GM23338 (cell line): ENCODE measurements around the gene BDP1. TPM values are rescaled to one million over a fixed set of nuclear protein-coding genes. Genes with fewer than 3 reads are reported as not detected.

Source experiments
- ATAC-seq: fragments of 200-7000 bp; cut with Tn5 transposase; 3 replicates; pipeline ENCODE4 v1.9.1; 2020
- DNase-seq: peaks from one replicate; pipeline ENCODE4 v3.0.0-alpha.2; 2015; ENCODE audit warnings: low spot score
- H2AFZ ChIP-seq: fragments of 200-600 bp; sonication (generic); 2 replicates; pipeline ENCODE4 v1.8.0; 2016; ENCODE audit warnings: antibody characterized with exemption, mild to moderate bottlenecking, moderate library complexity
- H3F3A ChIP-seq: fragments of 200-600 bp; sonication (generic); replicated peaks from 2 replicates; pipeline ENCODE4 v1.8.0; 2017; ENCODE audit warnings: antibody characterized with exemption, mixed run types, low read depth
- H3K27ac ChIP-seq: fragments of 200-600 bp; sonication (generic); 2 replicates; pipeline ENCODE4 v1.6.1; 2016; ENCODE audit warnings: low read depth
- H3K27me3 ChIP-seq: fragments of 200-600 bp; sonication (generic); 2 replicates; pipeline ENCODE4 v1.8.0; 2016; ENCODE audit warnings: mild to moderate bottlenecking, mixed run types, moderate library complexity; ENCODE audit not compliant: insufficient read depth
- H3K36me3 ChIP-seq: fragments of 200-600 bp; sonication (generic); 2 replicates; pipeline ENCODE4 v1.8.0; 2016; ENCODE audit warnings: mild to moderate bottlenecking; ENCODE audit not compliant: insufficient read depth
- H3K4me1 ChIP-seq: fragments of 200-600 bp; sonication (generic); 2 replicates; pipeline ENCODE4 v1.8.0; 2016; ENCODE audit warnings: mild to moderate bottlenecking, moderate library complexity; ENCODE audit not compliant: insufficient read depth
- H3K4me2 ChIP-seq: fragments of 200-600 bp; sonication (generic); 2 replicates; pipeline ENCODE4 v1.7.1; 2017; ENCODE audit warnings: mixed run types
- H3K4me3 ChIP-seq: fragments of 200-600 bp; sonication (generic); 2 replicates; pipeline ENCODE4 v1.6.1; 2016; ENCODE audit warnings: mixed run types
- H3K79me2 ChIP-seq: fragments of 200-600 bp; sonication (generic); replicated peaks from 2 replicates; pipeline ENCODE4 v1.8.0; 2017; ENCODE audit warnings: mild to moderate bottlenecking; ENCODE audit not compliant: insufficient read depth
- H3K9me2 ChIP-seq: fragments of 200-600 bp; sonication (generic); 2 replicates; pipeline ENCODE4 v1.8.0; 2017; ENCODE audit not compliant: insufficient read depth
- H4K20me1 ChIP-seq: fragments of 200-600 bp; sonication (generic); replicated peaks from 2 replicates; pipeline ENCODE4 v1.8.0; 2017; ENCODE audit warnings: mild to moderate bottlenecking; ENCODE audit not compliant: insufficient read depth
- H3K27ac Mint-ChIP-seq: 2 replicates; pipeline ENCODE4 v1.8.0; 2020; ENCODE audit warnings: inconsistent platforms, mild to moderate bottlenecking, moderate library complexity, mixed read lengths
- H3K27me3 Mint-ChIP-seq: 3 replicates; pipeline ENCODE4 v1.8.0; 2022; ENCODE audit warnings: low read depth, mild to moderate bottlenecking, moderate library complexity, mixed read lengths, inconsistent platforms; ENCODE audit not compliant: insufficient read depth, poor library complexity
- H3K36me3 Mint-ChIP-seq: 3 replicates; pipeline ENCODE4 v1.8.0; 2021; ENCODE audit warnings: low read depth, mild to moderate bottlenecking, inconsistent platforms, moderate library complexity, mixed read lengths
- H3K4me1 Mint-ChIP-seq: 3 replicates; pipeline ENCODE4 v1.8.0; 2020; ENCODE audit warnings: mild to moderate bottlenecking, inconsistent platforms, mixed read lengths
- H3K4me3 Mint-ChIP-seq: 3 replicates; pipeline ENCODE4 v1.8.0; 2021; ENCODE audit warnings: moderate library complexity, mild to moderate bottlenecking, inconsistent platforms, mixed read lengths
- H3K9me3 Mint-ChIP-seq: 3 replicates; pipeline ENCODE4 v1.8.0; 2020; ENCODE audit warnings: moderate library complexity, mild to moderate bottlenecking, inconsistent platforms, mixed read lengths
- CREB1 ChIP-seq: fragments of 250-450 bp; sonication (Bioruptor Pico); IDR thresholded peaks from 2 replicates; pipeline ENCODE4 v1.5.0; 2020; ENCODE audit warnings: low read depth, mild to moderate bottlenecking, moderate library complexity
- EZH2 ChIP-seq: fragments of 200-600 bp; sonication (generic); IDR thresholded peaks from one replicate; pipeline ENCODE4 v1.8.0; 2017; ENCODE audit warnings: antibody characterized with exemption, mild to moderate bottlenecking, low read depth; ENCODE audit not compliant: unreplicated experiment
- EZH2phosphoT487 ChIP-seq: fragments of 200-600 bp; sonication (generic); IDR thresholded peaks from one replicate; pipeline ENCODE4 v1.8.1; 2018; ENCODE audit warnings: antibody characterized with exemption; ENCODE audit not compliant: unreplicated experiment
- JUNB ChIP-seq: IDR thresholded peaks from one replicate; pipeline ENCODE4 v1.6.1; 2016; ENCODE audit warnings: antibody characterized with exemption; ENCODE audit not compliant: unreplicated experiment
- NANOG ChIP-seq: IDR thresholded peaks from 2 replicates; pipeline ENCODE4 v1.6.1; 2016; ENCODE audit warnings: antibody characterized with exemption, borderline replicate concordance
- POLR2AphosphoS5 ChIP-seq: IDR thresholded peaks from 2 replicates; pipeline ENCODE4 v1.6.1; 2016; ENCODE audit warnings: antibody characterized with exemption, low read depth
- REST ChIP-seq: IDR thresholded peaks from one replicate; pipeline ENCODE4 v1.6.1; 2018; ENCODE audit warnings: antibody characterized with exemption; ENCODE audit not compliant: unreplicated experiment
- STAT1 ChIP-seq: IDR thresholded peaks from one replicate; pipeline ENCODE4 v1.6.1; 2016; ENCODE audit warnings: antibody characterized with exemption; ENCODE audit not compliant: unreplicated experiment
- ZNF114 ChIP-seq: fragments of 250-450 bp; sonication (Bioruptor Pico); IDR thresholded peaks from 2 replicates; pipeline ENCODE4 v1.5.0; 2020; ENCODE audit warnings: mild to moderate bottlenecking, moderate library complexity
- ZNF331 ChIP-seq: fragments of 250-450 bp; sonication (Bioruptor Pico); IDR thresholded peaks from 2 replicates; pipeline ENCODE4 v1.5.0; 2020; ENCODE audit warnings: low read depth, mild to moderate bottlenecking, moderate library complexity
- polyA plus RNA-seq: library from polyadenylated mRNA; unstranded; fragments of >200 nt; fragmentation: Nextera tagmentation; extraction: Ambion mirVana; gene quantifications from 2 replicates; pipeline ENCODE4 v1.2.1, GENCODE V29; 2016
- total RNA-seq: library from RNA; depleted of rRNA; stranded (reverse); fragments of >200 nt; shearing (Covaris generic); gene quantifications from 2 replicates; pipeline ENCODE4 v1.2.3, GENCODE V29; 2014
- TF ChIP-seq, protein P1 (sequence below): IDR thresholded peaks from 2 replicates; pipeline ENCODE4 v1.6.1; 2016; ENCODE audit warnings: antibody characterized with exemption
- TF ChIP-seq, protein P2 (sequence below), 2 experiments: fragments of 200-600 bp in 1 of 2; sonication (generic) in 1 of 2; conservative IDR thresholded peaks; 2 replicates each; pipeline versions ENCODE4 v1.5.1 to v1.6.1; 2016 to 2017; ENCODE audit warnings: antibody characterized with exemption in 2 of 2, low read depth in 2 of 2, mild to moderate bottlenecking in 2 of 2, moderate library complexity in 1 of 2
- TF ChIP-seq, protein P3 (sequence below): fragments of 250-450 bp; sonication (Bioruptor Pico); IDR thresholded peaks from 2 replicates; pipeline ENCODE4 v1.5.0; 2020; ENCODE audit warnings: mild to moderate bottlenecking, moderate library complexity

BDP1 gene
- total and polyA plus RNA-seq, 2 experiments from 2014 or later: 41.8 to 54.4 TPM

DNA sequence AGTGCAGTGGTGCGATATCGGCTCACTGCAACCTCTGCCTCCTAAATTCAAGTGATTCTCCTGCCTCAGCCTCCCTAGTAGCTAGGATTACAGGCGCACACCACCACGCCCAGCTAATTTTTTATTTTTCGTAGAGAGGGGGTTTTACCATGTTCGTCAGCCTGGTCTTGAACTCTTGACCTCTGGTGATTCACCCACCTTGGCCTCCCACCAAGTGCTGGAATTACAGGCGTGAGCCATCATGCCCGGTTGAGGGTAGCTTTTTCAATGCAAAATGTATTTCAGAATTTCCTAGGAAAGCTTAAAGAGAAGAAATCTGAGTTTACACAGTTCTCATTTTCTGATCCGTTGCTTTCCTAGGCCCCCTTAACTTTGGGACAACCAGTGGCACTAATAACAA is 15.7 kb downstream of the BDP1 start:
- H3K27ac ChIP-seq: no peak overlapping the region
- H3K79me2 ChIP-seq: no peaks in the 10 kb centered on the region
- no peaks in the 10 kb centered on the region for H3K27me3 ChIP-seq
- no peaks in the 10 kb centered on the region for H3F3A ChIP-seq
- DNase-seq (no peak), ATAC-seq (no peak)
- H3K4me3 Mint-ChIP-seq: no peak overlapping the region
- no peaks in the 10 kb centered on the region for H3K4me1 ChIP-seq
- H3K4me3 ChIP-seq: no peak overlapping the region
- no peak overlapping the region for H3K4me2 ChIP-seq
- H3K27ac Mint-ChIP-seq: no peak overlapping the region
- H3K27me3 Mint-ChIP-seq: peaks cover 5% of the 10 kb centered on the region
- H4K20me1 ChIP-seq: no peaks in the 10 kb centered on the region; the same call in 1 of the 2 replicates
- no peaks in the 10 kb centered on the region for H3K9me2 ChIP-seq
- H3K4me1 Mint-ChIP-seq: no peaks in the 10 kb centered on the region
- H3K36me3 ChIP-seq: peaks cover 26% of the 10 kb centered on the region; the same call in 1 of the 2 replicates
- TF ChIP-seq EZH2phosphoT487 (no peak), JUNB (no peak), ZNF114 (CRISPR knock-in tag) (no peak), POLR2AphosphoS5 (no peak), EZH2 (no peak), CREB1 (CRISPR knock-in tag) (no peak), REST (no peak), STAT1 (no peak), NANOG (no peak), ZNF331 (CRISPR knock-in tag) (no peak)
- TF ChIP-seq, protein P1, sequence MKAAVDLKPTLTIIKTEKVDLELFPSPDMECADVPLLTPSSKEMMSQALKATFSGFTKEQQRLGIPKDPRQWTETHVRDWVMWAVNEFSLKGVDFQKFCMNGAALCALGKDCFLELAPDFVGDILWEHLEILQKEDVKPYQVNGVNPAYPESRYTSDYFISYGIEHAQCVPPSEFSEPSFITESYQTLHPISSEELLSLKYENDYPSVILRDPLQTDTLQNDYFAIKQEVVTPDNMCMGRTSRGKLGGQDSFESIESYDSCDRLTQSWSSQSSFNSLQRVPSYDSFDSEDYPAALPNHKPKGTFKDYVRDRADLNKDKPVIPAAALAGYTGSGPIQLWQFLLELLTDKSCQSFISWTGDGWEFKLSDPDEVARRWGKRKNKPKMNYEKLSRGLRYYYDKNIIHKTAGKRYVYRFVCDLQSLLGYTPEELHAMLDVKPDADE: no peak
- TF ChIP-seq, protein P2, sequence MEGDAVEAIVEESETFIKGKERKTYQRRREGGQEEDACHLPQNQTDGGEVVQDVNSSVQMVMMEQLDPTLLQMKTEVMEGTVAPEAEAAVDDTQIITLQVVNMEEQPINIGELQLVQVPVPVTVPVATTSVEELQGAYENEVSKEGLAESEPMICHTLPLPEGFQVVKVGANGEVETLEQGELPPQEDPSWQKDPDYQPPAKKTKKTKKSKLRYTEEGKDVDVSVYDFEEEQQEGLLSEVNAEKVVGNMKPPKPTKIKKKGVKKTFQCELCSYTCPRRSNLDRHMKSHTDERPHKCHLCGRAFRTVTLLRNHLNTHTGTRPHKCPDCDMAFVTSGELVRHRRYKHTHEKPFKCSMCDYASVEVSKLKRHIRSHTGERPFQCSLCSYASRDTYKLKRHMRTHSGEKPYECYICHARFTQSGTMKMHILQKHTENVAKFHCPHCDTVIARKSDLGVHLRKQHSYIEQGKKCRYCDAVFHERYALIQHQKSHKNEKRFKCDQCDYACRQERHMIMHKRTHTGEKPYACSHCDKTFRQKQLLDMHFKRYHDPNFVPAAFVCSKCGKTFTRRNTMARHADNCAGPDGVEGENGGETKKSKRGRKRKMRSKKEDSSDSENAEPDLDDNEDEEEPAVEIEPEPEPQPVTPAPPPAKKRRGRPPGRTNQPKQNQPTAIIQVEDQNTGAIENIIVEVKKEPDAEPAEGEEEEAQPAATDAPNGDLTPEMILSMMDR (conservative IDR thresholded peaks at IDR 0.05; ENCODE audit: low read depth in 2 of 2): no peak
- TF ChIP-seq, protein P3, sequence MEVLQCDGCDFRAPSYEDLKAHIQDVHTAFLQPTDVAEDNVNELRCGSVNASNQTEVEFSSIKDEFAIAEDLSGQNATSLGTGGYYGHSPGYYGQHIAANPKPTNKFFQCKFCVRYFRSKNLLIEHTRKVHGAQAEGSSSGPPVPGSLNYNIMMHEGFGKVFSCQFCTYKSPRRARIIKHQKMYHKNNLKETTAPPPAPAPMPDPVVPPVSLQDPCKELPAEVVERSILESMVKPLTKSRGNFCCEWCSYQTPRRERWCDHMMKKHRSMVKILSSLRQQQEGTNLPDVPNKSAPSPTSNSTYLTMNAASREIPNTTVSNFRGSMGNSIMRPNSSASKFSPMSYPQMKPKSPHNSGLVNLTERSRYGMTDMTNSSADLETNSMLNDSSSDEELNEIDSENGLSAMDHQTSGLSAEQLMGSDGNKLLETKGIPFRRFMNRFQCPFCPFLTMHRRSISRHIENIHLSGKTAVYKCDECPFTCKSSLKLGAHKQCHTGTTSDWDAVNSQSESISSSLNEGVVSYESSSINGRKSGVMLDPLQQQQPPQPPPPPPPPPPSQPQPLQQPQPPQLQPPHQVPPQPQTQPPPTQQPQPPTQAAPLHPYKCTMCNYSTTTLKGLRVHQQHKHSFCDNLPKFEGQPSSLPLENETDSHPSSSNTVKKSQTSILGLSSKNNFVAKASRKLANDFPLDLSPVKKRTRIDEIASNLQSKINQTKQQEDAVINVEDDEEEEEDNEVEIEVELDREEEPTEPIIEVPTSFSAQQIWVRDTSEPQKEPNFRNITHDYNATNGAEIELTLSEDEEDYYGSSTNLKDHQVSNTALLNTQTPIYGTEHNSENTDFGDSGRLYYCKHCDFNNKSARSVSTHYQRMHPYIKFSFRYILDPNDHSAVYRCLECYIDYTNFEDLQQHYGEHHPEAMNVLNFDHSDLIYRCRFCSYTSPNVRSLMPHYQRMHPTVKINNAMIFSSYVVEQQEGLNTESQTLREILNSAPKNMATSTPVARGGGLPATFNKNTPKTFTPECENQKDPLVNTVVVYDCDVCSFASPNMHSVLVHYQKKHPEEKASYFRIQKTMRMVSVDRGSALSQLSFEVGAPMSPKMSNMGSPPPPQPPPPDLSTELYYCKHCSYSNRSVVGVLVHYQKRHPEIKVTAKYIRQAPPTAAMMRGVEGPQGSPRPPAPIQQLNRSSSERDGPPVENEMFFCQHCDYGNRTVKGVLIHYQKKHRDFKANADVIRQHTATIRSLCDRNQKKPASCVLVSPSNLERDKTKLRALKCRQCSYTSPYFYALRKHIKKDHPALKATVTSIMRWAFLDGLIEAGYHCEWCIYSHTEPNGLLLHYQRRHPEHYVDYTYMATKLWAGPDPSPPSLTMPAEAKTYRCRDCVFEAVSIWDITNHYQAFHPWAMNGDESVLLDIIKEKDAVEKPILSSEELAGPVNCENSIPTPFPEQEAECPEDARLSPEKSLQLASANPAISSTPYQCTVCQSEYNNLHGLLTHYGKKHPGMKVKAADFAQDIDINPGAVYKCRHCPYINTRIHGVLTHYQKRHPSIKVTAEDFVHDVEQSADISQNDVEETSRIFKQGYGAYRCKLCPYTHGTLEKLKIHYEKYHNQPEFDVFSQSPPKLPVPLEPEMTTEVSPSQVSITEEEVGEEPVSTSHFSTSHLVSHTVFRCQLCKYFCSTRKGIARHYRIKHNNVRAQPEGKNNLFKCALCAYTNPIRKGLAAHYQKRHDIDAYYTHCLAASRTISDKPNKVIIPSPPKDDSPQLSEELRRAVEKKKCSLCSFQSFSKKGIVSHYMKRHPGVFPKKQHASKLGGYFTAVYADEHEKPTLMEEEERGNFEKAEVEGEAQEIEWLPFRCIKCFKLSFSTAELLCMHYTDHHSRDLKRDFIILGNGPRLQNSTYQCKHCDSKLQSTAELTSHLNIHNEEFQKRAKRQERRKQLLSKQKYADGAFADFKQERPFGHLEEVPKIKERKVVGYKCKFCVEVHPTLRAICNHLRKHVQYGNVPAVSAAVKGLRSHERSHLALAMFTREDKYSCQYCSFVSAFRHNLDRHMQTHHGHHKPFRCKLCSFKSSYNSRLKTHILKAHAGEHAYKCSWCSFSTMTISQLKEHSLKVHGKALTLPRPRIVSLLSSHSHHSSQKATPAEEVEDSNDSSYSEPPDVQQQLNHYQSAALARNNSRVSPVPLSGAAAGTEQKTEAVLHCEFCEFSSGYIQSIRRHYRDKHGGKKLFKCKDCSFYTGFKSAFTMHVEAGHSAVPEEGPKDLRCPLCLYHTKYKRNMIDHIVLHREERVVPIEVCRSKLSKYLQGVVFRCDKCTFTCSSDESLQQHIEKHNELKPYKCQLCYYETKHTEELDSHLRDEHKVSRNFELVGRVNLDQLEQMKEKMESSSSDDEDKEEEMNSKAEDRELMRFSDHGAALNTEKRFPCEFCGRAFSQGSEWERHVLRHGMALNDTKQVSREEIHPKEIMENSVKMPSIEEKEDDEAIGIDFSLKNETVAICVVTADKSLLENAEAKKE (CRISPR knock-in tag): no peak
- H2AFZ ChIP-seq: no peak overlapping the region
- H3K36me3 Mint-ChIP-seq: peaks cover 80% of the 10 kb centered on the region
- H3K9me3 Mint-ChIP-seq: no peaks in the 10 kb centered on the region
